ENCODE data around the gene SH3BGRL3.

SH3BGRL3 gene

GRCh38 chr1:26278303-26278702 lies 1.6 kb upstream of the SH3BGRL3 start:
- FAIRE-seq = no peak

GRCh38 chr1:26278724-26279455 lies 996 bp upstream of the SH3BGRL3 start:
- no peak for FAIRE-seq

GRCh38 chr1:26280333-26281042 lies 602 bp downstream of the SH3BGRL3 start:
- no peak for FAIRE-seq

- FAIRE-seq = no peak
Measured at GRCh38 chr1:26281091-26281958, 1.4 kb downstream of the SH3BGRL3 start.

- FAIRE-seq = no peak
Measured at GRCh38 chr1:26281971-26282370, 2.1 kb downstream of the SH3BGRL3 start.

GRCh38 chr1:26282401-26282918 lies 2.6 kb downstream of the SH3BGRL3 start:
- FAIRE-seq = no peak

- FAIRE-seq = no peak
Measured at GRCh38 chr1:26283279-26283853, 3.5 kb downstream of the SH3BGRL3 start.

GRCh38 chr1:26283871-26284596 lies 4.1 kb downstream of the SH3BGRL3 start:
- FAIRE-seq = no peak

GRCh38 chr1:26284597-26285347 lies 4.9 kb downstream of the SH3BGRL3 start:
- no peak for FAIRE-seq

- no peak for FAIRE-seq
Measured at GRCh38 chr1:26285366-26286063, 5.6 kb downstream of the SH3BGRL3 start.

GRCh38 chr1:26286064-26286416 lies 6.2 kb downstream of the SH3BGRL3 start:
- no peak for FAIRE-seq

- FAIRE-seq = no peak
Measured at GRCh38 chr1:26287033-26287711, 7.3 kb downstream of the SH3BGRL3 start.

GRCh38 chr1:26287811-26288210 lies 7.9 kb downstream of the SH3BGRL3 start:
- FAIRE-seq = no peak

GRCh38 chr1:26288311-26288941 lies 8.5 kb downstream of the SH3BGRL3 start:
- no peak for FAIRE-seq

GRCh38 chr1:26289158-26290059 lies 9.5 kb downstream of the SH3BGRL3 start:
- no peak for FAIRE-seq

GRCh38 chr1:26290122-26290881 lies 10.4 kb downstream of the SH3BGRL3 start:
- no peak for FAIRE-seq

- no peak for FAIRE-seq
Measured at GRCh38 chr1:26290882-26291261, 11.0 kb downstream of the SH3BGRL3 start.

- no peak for FAIRE-seq
Measured at GRCh38 chr1:26291433-26291832, 11.5 kb downstream of the SH3BGRL3 start.
